ENCODE results near the gene VAMP2. TPM values are rescaled to one million over a fixed set of nuclear protein-coding genes. Genes with fewer than 3 reads are reported as not detected.

The VAMP2 gene
- total RNA-seq, 2 donors from 2014 or later: 32.1 to 32.2 TPM

DNA sequence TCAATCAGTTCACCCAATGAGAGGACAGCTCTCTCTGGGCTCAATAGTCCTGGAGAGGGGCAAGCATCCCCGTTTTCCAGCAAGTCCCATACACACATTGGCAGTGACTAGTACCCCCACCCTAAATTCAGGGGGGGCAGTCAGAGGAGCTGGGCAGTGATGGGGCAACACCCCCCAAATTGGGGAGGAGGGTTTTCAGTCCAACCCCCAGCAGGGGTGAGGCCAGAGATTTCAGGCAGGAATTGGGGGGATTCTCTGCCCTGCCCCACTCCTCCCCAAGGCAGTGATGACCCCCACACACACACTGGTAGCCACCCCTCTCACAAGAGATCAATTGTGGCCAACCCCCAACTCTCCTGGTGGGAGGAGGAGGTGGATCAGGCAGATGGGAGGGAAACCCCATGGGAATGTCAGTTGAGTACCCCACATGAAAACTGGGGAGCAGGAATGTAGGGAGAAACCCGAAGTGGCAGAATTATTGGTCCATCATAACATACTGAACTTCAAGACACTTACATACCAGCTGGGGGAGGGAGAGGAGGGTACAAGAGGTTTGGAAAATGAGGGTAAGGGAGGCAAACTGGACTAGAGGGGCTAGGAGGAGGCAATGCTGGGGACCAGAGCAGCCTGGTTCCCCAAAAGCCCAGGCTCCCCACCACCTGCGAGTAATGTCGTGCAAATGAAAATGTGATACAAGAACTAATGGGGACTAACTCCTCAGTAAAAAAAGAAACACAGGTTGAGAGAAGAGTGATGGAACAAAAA lies 3.1 kb downstream of the VAMP2 start:
- no peak overlapping the region for H3K9ac ChIP-seq (ENCODE audit: extremely low read depth, low read length, poor library complexity, severe bottlenecking)
- no peak overlapping the region for H3K4me3 ChIP-seq (ENCODE audit: low read length)
- no peaks in the 10 kb centered on the region for H3K27me3 Mint-ChIP-seq (ENCODE audit: insufficient read depth)
- H3K27ac Mint-ChIP-seq: no peak overlapping the region
- no peaks in the 10 kb centered on the region for H3K9me3 ChIP-seq (ENCODE audit: control insufficient read depth, low read length)
- H3K36me3 Mint-ChIP-seq (ENCODE audit: low read depth): peaks cover 31% of the 10 kb centered on the region
- peaks cover 29% of the 10 kb centered on the region for H3K4me1 Mint-ChIP-seq
- no peaks in the 10 kb centered on the region for H3K27me3 ChIP-seq (ENCODE audit: control insufficient read depth, insufficient read depth, low read length, poor library complexity, severe bottlenecking)
- H3K4me3 Mint-ChIP-seq: peak overlapping the region; percentile 77
- no peak overlapping the region for H3K27ac ChIP-seq (ENCODE audit: low read depth, low read length)
- H3K36me3 ChIP-seq (ENCODE audit: control insufficient read depth, insufficient read depth, low read length): peaks cover 27% of the 10 kb centered on the region
- peaks cover 19% of the 10 kb centered on the region for H3K4me1 ChIP-seq (ENCODE audit: control insufficient read depth, insufficient read depth, low read length)
- WGBS, 2 experiments (ENCODE audit: insufficient coverage in 1 of 2, insufficient read length in 1 of 2): 85 to 96% methylated on average over 3 of the region's 4 CpGs
- no peaks in the 10 kb centered on the region for H3K9me3 Mint-ChIP-seq
- TF ChIP-seq, protein P1, sequence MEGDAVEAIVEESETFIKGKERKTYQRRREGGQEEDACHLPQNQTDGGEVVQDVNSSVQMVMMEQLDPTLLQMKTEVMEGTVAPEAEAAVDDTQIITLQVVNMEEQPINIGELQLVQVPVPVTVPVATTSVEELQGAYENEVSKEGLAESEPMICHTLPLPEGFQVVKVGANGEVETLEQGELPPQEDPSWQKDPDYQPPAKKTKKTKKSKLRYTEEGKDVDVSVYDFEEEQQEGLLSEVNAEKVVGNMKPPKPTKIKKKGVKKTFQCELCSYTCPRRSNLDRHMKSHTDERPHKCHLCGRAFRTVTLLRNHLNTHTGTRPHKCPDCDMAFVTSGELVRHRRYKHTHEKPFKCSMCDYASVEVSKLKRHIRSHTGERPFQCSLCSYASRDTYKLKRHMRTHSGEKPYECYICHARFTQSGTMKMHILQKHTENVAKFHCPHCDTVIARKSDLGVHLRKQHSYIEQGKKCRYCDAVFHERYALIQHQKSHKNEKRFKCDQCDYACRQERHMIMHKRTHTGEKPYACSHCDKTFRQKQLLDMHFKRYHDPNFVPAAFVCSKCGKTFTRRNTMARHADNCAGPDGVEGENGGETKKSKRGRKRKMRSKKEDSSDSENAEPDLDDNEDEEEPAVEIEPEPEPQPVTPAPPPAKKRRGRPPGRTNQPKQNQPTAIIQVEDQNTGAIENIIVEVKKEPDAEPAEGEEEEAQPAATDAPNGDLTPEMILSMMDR (conservative IDR thresholded peaks at IDR 0.05): no peak
- DNase-seq: no peak

DNA sequence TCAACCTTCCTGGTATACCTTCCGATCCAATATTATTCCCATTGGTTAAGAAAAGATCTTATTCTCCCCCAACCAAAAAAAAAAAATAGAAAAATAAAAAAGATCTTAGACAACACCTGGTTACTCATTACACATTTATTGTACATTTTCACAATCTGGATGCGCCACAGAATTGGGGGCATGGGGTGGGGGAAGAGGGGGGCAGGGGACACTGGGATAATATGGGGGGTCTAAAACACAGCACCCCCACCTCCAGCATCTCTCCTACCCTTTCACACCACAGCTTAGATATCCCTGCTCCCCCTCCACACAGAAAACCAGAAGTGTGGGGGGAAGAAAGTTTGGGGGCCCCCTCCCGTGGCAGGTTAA lies 3.7 kb downstream of the VAMP2 start:
- DNase-seq: no peak
- Histone ChIP-seq H3K4me1 (ENCODE audit: control insufficient read depth, insufficient read depth, low read length) (peaks cover 15% of the 10 kb centered on the region), H3K9me3 (ENCODE audit: control insufficient read depth, low read length) (no peaks in the 10 kb centered on the region), H3K27me3 (ENCODE audit: control insufficient read depth, insufficient read depth, low read length, poor library complexity, severe bottlenecking) (no peaks in the 10 kb centered on the region), H3K4me3 (ENCODE audit: low read length) (no peak overlapping the region), H3K27ac (ENCODE audit: low read depth, low read length) (no peak overlapping the region), H3K9ac (ENCODE audit: extremely low read depth, low read length, poor library complexity, severe bottlenecking) (no peak overlapping the region), H3K36me3 (ENCODE audit: control insufficient read depth, insufficient read depth, low read length) (peaks cover 27% of the 10 kb centered on the region)
- no peak overlapping the region for H3K4me3 Mint-ChIP-seq
- H3K9me3 Mint-ChIP-seq: no peaks in the 10 kb centered on the region
- H3K27ac Mint-ChIP-seq: no peak overlapping the region
- peaks cover 22% of the 10 kb centered on the region for H3K4me1 Mint-ChIP-seq
- H3K36me3 Mint-ChIP-seq (ENCODE audit: low read depth): peaks cover 31% of the 10 kb centered on the region
- TF ChIP-seq, protein P1 (conservative IDR thresholded peaks at IDR 0.05): no peak
- 64 to 75% methylated on average over 2 of the region's 3 CpGs for WGBS, 2 experiments (ENCODE audit: insufficient coverage in 1 of 2, insufficient read length in 1 of 2)
- no peaks in the 10 kb centered on the region for H3K27me3 Mint-ChIP-seq (ENCODE audit: insufficient read depth)

DNA sequence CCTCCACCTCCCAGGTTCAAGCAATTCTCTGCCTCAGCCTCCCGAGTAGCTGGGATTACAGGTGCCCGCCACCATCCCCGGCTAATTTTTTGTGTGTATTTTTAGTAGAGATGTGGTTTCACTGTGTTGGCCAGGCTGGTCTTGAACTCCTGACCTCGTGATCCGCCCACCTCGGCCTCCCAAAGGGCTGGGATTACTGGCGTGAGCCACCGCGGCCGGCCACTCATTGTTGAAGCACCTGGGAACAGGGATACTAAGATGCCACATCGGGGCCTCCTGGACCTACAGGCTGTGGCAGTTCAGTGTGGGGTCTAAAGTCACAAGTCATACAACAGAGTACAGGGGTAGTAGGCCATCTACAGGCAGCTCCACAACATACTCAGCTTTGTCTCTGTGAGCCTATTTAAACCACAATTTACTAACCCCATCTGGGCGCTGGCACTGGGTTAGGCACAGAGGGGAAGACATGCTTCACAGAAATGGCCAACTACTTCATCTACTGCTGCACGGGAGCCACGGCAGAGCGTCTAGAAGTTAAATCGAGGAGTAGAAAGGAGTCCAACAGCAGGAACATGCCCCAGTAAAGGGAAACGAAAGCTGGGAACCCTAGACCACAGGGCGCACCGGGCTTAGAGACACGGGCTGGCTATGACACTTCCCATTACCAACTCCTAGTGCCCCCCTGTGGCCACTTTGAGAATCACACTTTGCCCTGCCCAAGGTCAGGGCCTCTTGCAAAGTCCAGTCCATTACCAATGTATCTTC lies 4.3 kb downstream of the VAMP2 start:
- Mint-ChIP-seq H3K4me3 (no peak overlapping the region), H3K9me3 (no peaks in the 10 kb centered on the region), H3K36me3 (ENCODE audit: low read depth) (peaks cover 31% of the 10 kb centered on the region), H3K4me1 (peaks cover 20% of the 10 kb centered on the region), H3K27ac (peak overlapping the region; percentile 57), H3K27me3 (ENCODE audit: insufficient read depth) (no peaks in the 10 kb centered on the region)
- no peaks in the 10 kb centered on the region for H3K9me3 ChIP-seq (ENCODE audit: control insufficient read depth, low read length)
- peaks cover 27% of the 10 kb centered on the region for H3K36me3 ChIP-seq (ENCODE audit: control insufficient read depth, insufficient read depth, low read length)
- H3K27ac ChIP-seq (ENCODE audit: low read depth, low read length): no peak overlapping the region
- H3K4me3 ChIP-seq (ENCODE audit: low read length): no peak overlapping the region
- H3K9ac ChIP-seq (ENCODE audit: extremely low read depth, low read length, poor library complexity, severe bottlenecking): no peak overlapping the region
- peaks cover 12% of the 10 kb centered on the region for H3K4me1 ChIP-seq (ENCODE audit: control insufficient read depth, insufficient read depth, low read length)
- TF ChIP-seq, protein P1 (conservative IDR thresholded peaks at IDR 0.05): peak; percentile 94
- 57 to 69% methylated on average over 14 to 20 of the region's 20 CpGs for WGBS, 2 experiments (ENCODE audit: insufficient coverage in 1 of 2, insufficient read length in 1 of 2)
- DNase-seq: peak; percentile 99
- no peaks in the 10 kb centered on the region for H3K27me3 ChIP-seq (ENCODE audit: control insufficient read depth, insufficient read depth, low read length, poor library complexity, severe bottlenecking)

All from endodermal cell (in vitro differentiated cells).